HG03439 (cell line): ENCODE measurements around the gene TRIM73.
"Not testable (repeated sequence)": the region's sequence is repeated elsewhere in the genome, so short reads cannot be mapped to it uniquely, and the experiment has no call there.

ENCODE experiments used
- ATAC-seq: cut with Tn5 transposase; IDR thresholded peaks from one replicate; pipeline ENCODE4 v1.9.1; 2021; ENCODE audit warnings: mild to moderate bottlenecking, moderate library complexity; ENCODE audit not compliant: unreplicated experiment

The TRIM73 gene

DNA sequence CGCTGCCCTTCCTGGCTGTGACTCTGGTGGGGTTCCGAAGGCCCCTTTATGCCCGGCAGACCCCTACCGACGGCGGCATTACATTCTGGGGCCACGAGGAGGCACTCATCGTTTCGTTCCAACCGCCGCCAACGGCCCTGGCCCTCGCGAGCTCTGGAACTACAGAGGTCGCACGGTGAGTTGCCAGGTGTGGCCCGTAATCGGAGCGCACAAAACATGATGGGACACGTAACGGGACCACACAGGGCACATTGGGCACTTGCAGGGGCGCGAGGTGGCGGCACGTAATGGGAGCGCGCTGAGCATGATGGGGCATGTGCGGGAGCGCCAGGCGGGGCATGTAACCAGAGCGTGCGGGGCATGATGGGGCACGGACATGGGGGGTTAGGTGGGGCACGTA lies at the start of gene TRIM73:
TRIM73 (plus strand) TSS at position 301 of the 400 bp plus-strand sequence. CDS start 3,305 bp downstream, outside the sequence.
- ATAC-seq, result not testable (repeated sequence)

GRCh38 chr7:75358671-75359541 lies 36.5 kb upstream of the TRIM73 start:
- peak; percentile 71 for ATAC-seq

DNA sequence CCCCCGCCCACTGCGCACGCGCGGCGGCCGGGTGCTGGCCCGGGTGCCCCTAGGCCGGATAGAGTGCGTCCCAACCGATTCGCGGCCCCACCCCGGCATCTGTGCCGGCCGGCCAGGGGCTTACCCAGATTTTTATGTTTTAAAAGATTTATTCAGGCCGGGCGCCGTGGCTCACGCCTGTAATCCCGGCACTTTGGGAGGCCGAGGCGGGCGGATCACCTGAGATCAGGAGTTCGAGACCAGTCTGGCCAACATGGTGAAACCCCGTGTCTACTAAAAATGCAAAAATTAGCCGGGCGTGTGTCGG lies 35.9 kb upstream of the TRIM73 start:
- peak; percentile 63 for ATAC-seq

DNA sequence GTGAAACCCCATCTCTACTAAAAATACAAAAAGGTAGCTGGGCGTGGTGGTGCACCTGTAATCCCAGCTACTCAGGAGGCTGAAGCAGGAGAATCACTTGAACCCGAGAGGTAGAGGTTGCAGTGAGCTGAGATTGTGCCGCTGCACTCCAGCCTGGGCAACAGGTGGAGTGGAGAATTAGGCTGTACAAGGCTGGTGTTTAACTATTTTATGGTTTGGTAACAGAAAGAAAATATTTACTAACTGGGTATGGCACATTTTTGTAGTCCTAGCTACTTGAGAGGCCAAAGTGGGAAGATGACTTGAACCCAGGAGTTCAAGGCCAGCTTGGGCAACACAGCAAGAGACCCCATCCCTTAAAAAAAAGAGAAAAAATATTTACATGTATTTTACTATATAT lies 31.4 kb upstream of the TRIM73 start:
- ATAC-seq, result not testable (repeated sequence)

GRCh38 chr7:75366643-75367042 lies 28.8 kb upstream of the TRIM73 start:
- ATAC-seq, result not testable (repeated sequence)

GRCh38 chr7:75367313-75367712 lies 28.1 kb upstream of the TRIM73 start:
- not testable (repeated sequence) for ATAC-seq

GRCh38 chr7:75374144-75374518 lies 21.3 kb upstream of the TRIM73 start:
- ATAC-seq, result not testable (repeated sequence)

DNA sequence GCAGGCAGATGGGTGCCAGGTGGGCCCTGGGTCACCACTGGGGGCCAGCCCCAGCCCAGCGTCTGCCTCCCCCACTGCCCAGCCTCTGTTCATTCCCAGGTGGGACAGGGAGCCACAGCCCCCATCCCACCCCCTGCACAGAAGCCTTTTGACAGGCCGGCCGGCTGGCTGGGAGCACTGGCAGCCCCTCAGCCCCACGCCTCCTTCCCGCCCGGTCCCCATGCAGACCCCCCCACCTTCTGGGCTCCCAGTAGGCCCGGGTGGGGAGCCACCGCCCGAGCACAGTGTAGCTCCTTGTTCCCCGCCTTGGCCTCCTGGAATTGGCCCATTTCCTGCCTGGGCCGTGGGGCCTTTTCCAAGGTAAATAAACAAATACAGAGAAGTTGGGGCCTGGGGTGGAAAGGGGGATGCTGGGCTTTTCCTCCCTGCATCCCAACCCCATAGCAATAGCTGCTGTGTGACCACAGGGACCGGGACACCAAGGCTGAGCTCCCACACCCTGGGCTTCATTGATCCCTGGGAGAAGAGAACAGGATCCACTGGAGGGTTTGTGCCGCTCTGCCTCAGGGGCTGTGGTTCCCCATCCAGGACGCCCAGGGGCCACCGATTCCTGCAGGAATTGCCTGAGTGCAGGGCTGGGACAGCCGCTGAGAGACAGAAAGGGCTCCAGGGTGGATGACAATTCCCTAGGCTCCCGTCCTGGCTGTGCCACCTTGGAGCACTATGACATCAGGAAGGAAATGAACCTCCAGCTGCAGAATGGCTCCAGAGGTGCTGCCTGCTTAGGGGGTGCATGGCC lies 20.7 kb upstream of the TRIM73 start:
- not testable (repeated sequence) for ATAC-seq

GRCh38 chr7:75393194-75393593 lies 2.2 kb upstream of the TRIM73 start:
- ATAC-seq, result not testable (repeated sequence)

- not testable (repeated sequence) for ATAC-seq
These were observed 2.4 kb downstream of the TRIM73 start for GRCh38 chr7:75397865-75398264.

GRCh38 chr7:75398771-75399700 lies 3.6 kb downstream of the TRIM73 start:
- not testable (repeated sequence) for ATAC-seq

DNA sequence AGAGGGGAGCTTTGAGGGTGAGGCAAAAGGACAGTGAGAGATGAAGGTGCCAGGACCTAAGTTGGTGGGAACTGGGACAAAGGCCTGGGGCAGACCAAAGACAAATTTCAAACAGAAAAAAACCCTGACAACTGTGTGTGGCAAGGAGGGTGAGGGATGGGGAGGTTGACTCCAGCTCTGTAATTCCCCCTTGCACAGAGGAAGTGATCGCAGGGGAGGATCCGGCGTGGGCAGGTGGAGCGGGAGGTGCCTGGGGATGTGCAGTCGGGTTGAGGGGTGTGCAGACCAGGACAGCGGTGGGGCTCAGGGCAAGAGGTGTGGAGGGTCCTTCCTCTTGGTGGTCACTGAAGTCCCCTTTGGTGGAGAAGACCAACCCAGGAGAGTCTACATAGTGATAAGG lies 5.1 kb downstream of the TRIM73 start:
- not testable (repeated sequence) for ATAC-seq

DNA sequence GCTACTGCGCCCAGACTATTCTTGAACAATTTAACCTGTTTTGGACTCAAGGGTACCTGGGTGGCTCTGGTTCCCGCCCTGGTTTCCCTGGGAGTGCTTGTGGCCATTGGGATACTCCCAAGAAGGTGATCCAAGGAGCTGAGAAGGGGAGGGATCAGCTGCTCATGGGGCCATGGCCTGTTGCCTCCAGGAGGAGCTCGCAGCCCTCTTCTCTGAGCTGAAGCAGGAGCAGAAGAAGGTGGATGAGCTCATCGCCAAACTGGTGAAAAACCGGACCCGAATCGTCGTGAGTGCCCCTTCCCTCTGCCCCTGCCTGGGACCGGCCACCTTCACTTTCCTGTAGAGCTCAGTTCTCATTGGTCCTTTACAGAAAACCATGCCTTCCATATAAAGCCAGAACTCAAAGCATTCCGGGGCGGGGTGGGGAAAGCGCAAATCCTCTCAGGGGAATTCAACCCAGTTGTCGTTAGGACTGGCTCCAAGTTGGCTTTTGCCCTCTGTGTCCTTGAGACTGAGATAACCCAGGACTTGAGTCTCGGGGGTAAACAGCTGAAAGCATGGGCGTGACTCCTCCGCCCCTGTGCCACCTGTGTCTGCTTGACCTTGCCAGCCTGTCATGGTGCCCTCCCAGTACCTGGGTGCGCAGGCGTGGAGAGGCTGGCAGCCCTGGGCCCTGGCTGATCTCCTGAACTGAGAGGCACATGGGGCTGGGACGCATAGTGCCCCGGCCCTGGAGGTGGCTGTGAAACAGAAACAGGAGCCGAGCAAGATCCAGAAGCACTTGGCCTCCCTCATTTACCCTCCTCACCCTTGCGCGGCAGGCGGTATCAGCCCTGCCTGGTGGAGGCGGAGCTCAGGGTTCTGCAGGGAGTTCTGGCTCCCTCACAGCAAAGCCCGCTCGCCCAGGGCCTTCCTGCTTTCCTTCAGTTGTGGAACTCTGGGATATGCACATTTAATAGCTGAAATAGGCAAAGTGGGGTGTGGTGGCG lies 8.3 kb downstream of the TRIM73 start:
- not testable (repeated sequence) for ATAC-seq

DNA sequence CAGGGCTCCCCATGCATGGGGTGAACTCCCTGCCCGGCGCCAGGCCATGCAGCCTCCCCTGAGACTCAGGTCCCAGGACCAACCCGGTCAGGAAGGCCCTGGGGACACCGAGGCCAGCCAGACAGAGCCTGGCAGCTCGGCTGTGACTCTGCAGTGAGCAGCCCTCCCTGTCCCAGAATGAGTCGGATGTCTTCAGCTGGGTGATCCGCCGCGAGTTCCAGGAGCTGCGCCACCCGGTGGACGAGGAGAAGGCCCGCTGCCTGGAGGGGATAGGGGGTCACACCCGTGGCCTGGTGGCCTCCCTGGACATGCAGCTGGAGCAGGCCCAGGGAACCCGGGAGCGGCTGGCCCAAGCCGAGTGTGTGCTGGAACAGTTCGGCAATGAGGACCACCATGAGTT lies 9.2 kb downstream of the TRIM73 start:
- not testable (repeated sequence) for ATAC-seq

DNA sequence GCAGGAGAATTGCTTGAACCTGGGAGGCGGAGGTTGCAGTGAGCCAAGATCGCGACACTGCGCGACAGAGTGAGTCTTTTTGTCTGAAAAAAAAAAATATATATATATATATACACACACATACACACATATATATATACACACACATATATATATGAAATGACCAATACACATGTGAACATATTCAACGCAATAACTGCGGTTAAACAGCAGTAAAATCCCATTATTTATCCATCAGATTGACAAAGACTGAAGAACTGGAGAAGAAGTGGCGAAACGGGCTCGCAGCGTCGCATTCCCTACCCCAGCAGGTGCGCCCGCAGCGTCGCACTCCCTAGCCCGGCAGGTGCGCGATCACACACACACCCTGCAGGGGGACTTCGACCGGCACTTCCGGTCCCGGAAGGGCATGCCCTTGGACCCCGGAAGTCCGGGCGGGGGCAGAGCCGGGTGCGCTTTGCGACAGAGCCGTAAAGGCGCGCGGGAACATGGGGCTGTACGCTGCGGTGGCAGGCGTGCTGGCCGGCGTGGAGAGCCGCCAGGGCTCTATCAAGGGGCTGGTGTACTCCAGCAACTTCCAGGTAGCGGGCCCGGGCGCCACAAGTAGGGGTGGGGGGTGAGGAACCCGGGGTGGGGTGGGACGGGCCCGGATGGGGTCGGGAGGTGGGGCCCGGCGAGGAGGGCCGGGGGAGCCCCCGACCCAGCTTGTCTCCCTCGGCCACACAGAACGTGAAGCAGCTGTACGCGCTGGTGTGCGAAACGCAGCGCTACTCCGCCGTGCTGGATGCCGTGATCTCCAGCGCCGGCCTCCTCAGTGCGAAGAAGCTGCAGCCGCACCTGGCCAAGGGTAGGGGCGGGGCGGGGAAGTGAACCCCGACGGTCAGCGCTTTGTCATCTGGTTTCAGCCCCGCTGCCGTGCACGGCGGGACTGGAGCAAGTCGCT lies 14.7 kb downstream of the TRIM73 start:
- peak; percentile 88 for ATAC-seq

GRCh38 chr7:75410823-75411173 lies 15.4 kb downstream of the TRIM73 start:
- not testable (repeated sequence) for ATAC-seq

DNA sequence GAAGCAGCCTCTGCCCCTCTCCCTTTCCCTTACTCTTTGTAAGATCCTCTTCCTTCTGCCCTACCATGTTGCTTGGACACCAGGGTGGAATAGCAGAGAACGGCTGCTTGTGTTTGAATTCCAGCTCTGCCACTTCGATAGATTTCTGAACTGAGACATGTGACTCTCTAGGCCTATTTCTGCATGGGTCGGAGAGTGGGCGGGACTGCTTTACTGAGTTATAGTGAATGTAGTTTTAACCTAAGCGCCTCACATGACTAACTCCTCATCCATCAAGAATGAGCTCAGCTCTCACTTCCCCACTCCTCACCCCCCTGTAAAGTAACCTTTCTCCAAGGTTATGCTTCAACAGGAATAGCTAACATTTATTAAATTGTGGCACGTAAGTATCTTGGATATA lies 18.8 kb downstream of the TRIM73 start:
- ATAC-seq, result not testable (repeated sequence)

- not testable (repeated sequence) for ATAC-seq
These were observed 19.4 kb downstream of the TRIM73 start for GRCh38 chr7:75414708-75415427.
